ENCODE results near the gene TAF11L2.
"Not testable (repeated sequence)": the region's sequence is repeated elsewhere in the genome, so short reads cannot be mapped to it uniquely, and the experiment has no call there.

The TAF11L2 gene

DNA sequence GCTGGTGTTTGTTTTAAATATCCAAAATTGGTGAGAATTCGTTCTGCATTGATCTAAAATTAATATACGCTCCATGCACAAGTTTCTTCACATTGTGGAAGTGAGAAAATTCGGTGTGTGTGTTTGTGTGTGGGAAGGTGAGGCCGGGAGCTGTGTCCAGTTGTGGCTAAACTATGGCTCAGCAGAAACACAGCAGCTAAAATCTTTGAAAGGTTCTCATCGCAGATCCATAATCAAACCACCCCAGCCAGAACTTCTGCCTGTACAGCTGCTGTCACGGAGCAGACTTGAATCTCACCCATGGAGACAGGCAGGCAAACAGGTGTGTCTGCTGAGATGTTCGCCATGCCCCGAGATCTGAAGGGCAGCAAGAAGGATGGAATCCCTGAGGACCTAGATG is at the start of gene TAF11L2:
TSS of gene TAF11L2 (plus strand) at position 301 of the 400 bp plus-strand sequence.
- in situ Hi-C loops (cut with HindIII; ENCODE audit: low sequenced_read_pairs): not testable (repeated sequence)

DNA sequence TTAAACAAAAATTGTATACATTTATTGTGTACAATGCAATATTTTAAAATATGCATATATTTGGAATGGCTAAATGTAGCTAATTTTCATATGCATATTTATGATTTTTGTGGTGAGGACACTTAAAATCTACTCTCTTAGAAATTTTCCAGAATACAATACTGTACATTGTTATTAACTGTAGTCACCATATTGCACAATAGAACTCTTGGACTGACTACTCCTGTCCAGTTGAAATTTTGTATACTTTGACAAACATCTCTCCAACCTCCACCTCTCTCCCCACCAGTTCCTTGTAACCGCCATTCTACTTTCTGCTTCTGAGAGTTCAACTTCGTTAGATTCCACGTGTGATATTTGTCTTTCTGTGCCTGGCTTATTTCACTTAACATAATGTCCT is 49.2 kb upstream of the TAF11L2 start:
- in situ Hi-C loops (cut with HindIII; ENCODE audit: low sequenced_read_pairs): no loop called here

DNA sequence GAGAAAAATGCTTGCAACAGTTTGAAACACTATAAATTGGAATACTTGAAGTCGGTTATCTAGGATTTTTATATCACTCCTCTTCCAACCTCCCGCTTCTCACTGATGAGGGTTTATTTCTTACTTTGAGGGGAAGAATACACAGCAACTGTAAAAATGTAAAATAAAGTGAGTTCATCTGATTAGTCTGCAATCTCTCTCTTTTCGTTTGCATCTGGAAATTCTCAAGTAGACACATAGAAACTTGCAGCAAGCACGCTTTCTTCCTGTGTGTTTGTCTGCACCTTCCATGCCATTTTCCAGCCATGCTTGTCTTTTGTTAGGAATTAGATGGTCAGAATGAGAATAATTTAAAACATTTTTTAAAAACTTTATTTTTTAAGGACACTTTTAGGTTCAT is 45.1 kb upstream of the TAF11L2 start:
- in situ Hi-C loops (cut with HindIII; ENCODE audit: low sequenced_read_pairs): no loop called here

GRCh38 chr5:17455942-17456341 is 42.1 kb upstream of the TAF11L2 start:
- in situ Hi-C loops (cut with HindIII; ENCODE audit: low sequenced_read_pairs): no loop called here

- in situ Hi-C loops (cut with HindIII; ENCODE audit: low sequenced_read_pairs): no loop called here
These were observed 36.2 kb upstream of the TAF11L2 start for GRCh38 chr5:17461793-17462192.

- in situ Hi-C loops (cut with HindIII; ENCODE audit: low sequenced_read_pairs): no loop called here
These were observed 34.4 kb upstream of the TAF11L2 start for GRCh38 chr5:17463653-17464052.

GRCh38 chr5:17470064-17470463 is 28.0 kb upstream of the TAF11L2 start:
- in situ Hi-C loops (cut with HindIII; ENCODE audit: low sequenced_read_pairs): no loop called here

DNA sequence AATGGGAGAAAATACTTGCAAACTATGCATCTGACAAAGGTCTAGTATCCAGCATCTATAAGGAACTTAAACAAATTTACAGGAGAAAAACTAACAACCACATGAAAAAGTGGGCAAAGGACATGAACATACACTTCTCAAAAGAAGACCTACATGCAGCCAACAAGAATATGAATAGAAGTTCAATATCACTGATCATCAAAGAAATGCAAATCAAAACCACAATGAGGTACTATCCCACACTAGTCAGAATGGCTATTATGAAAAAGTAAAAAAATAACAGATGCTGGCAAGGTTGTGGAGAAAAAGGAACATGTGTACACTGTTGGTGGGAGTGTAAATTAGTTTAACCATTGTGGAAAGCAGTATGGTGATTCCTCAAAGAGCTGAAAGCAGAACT is 23.0 kb upstream of the TAF11L2 start:
- in situ Hi-C loops (cut with HindIII; ENCODE audit: low sequenced_read_pairs): not testable (repeated sequence)

GRCh38 chr5:17477043-17477442 is 21.0 kb upstream of the TAF11L2 start:
- in situ Hi-C loops (cut with HindIII; ENCODE audit: low sequenced_read_pairs): no loop called here

DNA sequence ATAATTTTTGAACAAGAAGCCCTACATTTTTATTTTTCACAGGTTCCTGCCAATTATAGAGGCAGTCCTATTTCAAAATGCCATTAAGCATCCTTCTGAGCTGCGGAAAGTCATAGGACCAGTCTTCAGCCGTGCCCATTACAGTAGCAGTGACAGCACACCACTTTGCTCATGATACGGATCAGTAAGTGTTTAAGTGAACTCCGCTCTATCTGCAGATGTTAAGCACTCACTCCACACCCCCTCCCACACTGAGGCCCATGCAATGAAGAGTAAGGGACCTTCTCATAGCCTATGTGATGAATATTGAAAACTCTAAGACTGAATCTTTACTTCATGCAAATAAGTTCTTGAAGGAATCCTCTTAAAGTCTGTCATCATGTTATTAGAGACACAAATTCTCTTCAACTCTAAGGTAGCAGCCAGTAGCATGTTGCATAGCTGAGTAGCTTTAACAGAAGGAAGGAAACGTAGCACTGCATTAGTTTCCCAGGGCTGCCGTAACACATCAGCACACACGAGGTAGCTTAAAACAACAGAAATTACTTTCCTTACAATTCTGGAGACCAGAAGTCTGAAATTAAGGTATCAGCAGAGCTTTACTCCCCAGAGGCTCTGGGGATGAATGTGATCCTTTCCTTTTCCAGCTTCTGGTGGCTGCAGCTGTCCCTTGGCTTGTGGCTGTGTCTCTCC is 20.3 kb upstream of the TAF11L2 start:
- in situ Hi-C loops (cut with HindIII; ENCODE audit: low sequenced_read_pairs): no loop called here

DNA sequence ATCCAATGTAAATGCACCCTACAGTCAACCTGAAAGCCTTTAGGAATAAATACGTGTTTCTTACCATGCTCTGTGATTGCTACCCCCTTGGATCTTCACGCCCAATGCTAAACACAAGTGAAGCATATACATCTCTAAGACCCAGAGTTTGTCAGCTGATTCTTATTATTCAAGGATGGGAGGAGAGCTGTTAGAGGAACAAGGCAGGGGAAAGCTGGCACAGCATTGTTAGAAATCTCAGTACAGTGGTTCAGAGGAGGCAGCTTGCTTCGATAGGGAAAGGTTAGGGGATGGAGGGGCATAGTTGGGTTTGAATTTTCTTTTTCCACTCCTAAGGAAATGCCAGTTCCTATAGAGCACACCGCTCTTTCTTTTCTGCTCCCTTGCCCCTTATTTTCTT is 16.7 kb upstream of the TAF11L2 start:
- in situ Hi-C loops (cut with HindIII; ENCODE audit: low sequenced_read_pairs): no loop called here

GRCh38 chr5:17482790-17483189 is 15.2 kb upstream of the TAF11L2 start:
- in situ Hi-C loops (cut with HindIII; ENCODE audit: low sequenced_read_pairs): no loop called here

- in situ Hi-C loops (cut with HindIII; ENCODE audit: low sequenced_read_pairs): not testable (repeated sequence)
These were observed 11.4 kb upstream of the TAF11L2 start for GRCh38 chr5:17486464-17487173.

- in situ Hi-C loops (cut with HindIII; ENCODE audit: low sequenced_read_pairs): no loop called here
These were observed 10.9 kb upstream of the TAF11L2 start for GRCh38 chr5:17487174-17487512.

GRCh38 chr5:17491257-17491656 is 6.8 kb upstream of the TAF11L2 start:
- in situ Hi-C loops (cut with HindIII; ENCODE audit: low sequenced_read_pairs): not testable (repeated sequence)

DNA sequence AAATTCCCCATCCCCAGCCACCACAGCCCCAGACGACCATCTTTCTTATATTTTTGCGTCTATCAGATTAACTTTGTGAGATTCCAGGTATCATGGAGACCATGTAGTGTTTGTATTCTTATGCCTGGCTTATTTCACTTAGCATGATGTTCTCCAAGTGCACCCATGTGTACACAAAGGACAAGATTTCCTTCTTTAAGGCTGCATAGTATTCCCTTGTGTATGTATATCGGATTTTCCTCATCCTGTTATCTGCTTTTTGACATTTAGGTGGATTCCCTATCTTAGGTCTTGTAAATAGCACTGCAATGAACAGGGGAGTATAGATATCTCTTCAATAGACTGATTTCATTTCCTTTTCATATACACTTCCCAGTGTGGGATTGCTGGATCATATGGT is 5.3 kb upstream of the TAF11L2 start:
- in situ Hi-C loops (cut with HindIII; ENCODE audit: low sequenced_read_pairs): no loop called here

- in situ Hi-C loops (cut with HindIII; ENCODE audit: low sequenced_read_pairs): no loop called here
These were observed 585 bp upstream of the TAF11L2 start for GRCh38 chr5:17497446-17497845.

GRCh38 chr5:17511775-17512325 is 13.8 kb downstream of the TAF11L2 start:
- in situ Hi-C loops (cut with HindIII; ENCODE audit: low sequenced_read_pairs): no loop called here

GRCh38 chr5:17517526-17517925 is 19.5 kb downstream of the TAF11L2 start:
- in situ Hi-C loops (cut with HindIII; ENCODE audit: low sequenced_read_pairs): not testable (repeated sequence)

GRCh38 chr5:17518067-17518466 is 20.0 kb downstream of the TAF11L2 start, which contains the start of gene TAF11L3:
Gene TAF11L3, plus strand, starts transcription at chr5:17518367.
- in situ Hi-C loops (cut with HindIII; ENCODE audit: low sequenced_read_pairs): not testable (repeated sequence)

DNA sequence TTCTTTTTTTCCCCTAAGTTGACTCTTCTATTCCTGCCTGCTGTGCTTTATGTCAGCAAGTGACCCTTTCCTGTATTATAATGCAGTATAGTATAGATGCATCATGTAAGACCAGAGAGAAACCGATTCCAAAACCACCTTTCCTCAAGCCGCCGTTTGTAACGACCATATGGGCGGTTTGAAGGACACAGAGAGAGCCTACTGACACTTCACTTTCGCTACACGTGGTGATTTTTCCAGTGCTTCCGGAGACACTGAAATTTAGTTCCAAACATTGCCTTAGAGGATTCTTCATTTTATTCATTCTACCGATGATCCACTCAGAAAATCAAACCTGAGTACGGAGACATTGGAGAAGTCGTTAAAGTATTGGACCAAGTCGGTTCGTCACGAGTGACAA is 21.5 kb downstream of the TAF11L2 start:
- in situ Hi-C loops (cut with HindIII; ENCODE audit: low sequenced_read_pairs): not testable (repeated sequence)

DNA sequence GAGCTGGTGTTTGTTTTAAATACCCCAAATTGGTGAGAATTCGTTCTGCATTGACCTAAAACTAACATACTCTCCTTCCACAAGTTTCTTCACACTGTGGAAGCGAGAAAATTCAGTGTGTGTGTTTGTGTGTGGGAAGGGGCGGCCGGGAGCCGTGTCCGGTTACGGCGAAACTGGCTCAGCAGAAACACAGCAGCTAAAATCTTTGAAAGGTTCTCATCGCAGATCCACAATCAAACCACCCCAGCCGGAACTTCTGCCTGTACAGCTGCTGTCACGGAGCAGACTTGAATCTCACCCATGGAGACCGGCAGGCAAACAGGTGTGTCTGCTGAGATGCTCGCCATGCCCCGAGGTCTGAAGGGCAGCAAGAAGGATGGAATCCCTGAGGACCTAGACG is 23.5 kb downstream of the TAF11L2 start, which contains the start of gene TAF11L4:
TSS of gene TAF11L4 (plus strand) at position 301 of the 400 bp plus-strand sequence.
- in situ Hi-C loops (cut with HindIII; ENCODE audit: low sequenced_read_pairs): not testable (repeated sequence)
